ENCODE measurements around the gene HMX2. TPM values are rescaled to one million over a fixed set of nuclear protein-coding genes. Genes with fewer than 3 reads are reported as not detected.

HMX2 gene
- polyA plus RNA-seq, 4 donors, result 0.12 to 0.48 TPM; not detected in 2

DNA sequence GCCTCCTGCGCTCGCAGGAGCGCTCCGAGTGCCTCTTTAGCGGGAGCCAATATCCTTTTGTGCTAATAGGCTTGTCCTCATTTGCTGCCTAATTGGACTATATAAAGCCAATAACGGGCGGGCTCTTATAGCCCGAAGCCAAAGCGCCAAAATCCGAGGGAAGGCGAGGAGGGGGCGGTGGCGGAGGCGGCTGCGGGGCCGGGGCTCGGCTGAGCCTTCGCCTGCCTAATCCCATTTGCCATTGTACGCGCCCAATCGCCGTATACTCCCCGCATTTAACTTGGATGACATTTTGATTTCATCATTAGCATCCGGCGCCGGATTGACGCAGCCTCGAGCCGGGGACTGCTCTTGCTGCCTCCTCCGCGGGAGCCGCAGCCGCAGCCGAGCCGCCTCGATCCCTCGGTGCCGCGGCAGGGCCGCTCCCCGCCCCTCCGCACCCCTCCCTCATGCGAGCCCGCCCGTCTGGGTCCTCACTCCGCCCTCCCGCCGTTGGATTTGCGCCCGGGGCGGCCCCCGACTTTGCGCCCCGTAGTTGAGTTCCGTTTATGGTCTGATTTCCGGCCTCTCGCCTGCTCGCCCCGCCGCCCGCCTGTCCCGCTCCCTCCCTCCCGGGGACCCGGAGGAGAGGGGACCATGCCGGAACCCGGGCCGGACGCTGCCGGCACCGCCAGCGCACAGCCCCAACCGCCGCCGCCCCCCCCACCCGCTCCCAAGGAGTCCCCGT, 12.4 kb upstream of the HMX2 start, which contains the start of gene HMX3:
Gene HMX3 (plus strand): TSS at position 556 of the 727 bp plus-strand sequence. CDS start 81 bp downstream, at position 637.
- Histone ChIP-seq H3K36me3 (ENCODE audit: control insufficient read depth in 3 of 3, insufficient read depth in 2 of 3, low read depth in 1 of 3, low read length in 3 of 3) (no peaks in the 10 kb centered on the region), H3K4me1 (ENCODE audit: control insufficient read depth in 3 of 3, insufficient read depth in 2 of 3, low read depth in 1 of 3, low read length in 2 of 3) (peaks cover 0 to 6% (median 0%) of the 10 kb centered on the region in 3 donors), H3K4me3 (ENCODE audit: low read depth in 1 of 3, low read length in 3 of 3) (peak within 1 kb of the TSS in 1 of 3 donors; percentile 47), H3K27me3 (ENCODE audit: control insufficient read depth in 3 of 3, insufficient read depth in 3 of 3, low read length in 3 of 3) (peaks cover 51 to 92% (median 54%) of the 10 kb centered on the region in 3 donors), H3K9me3 (ENCODE audit: control insufficient read depth in 2 of 2, insufficient read depth in 1 of 2, low read depth in 1 of 2, low read length in 1 of 2) (no peaks in the 10 kb centered on the region), H3K27ac (ENCODE audit: low read depth in 1 of 3, low read length in 2 of 3) (no peak within 1 kb of the TSS)
- 2 to 3% (median 3%) methylated on average over 44 to 76 of the region's 76 CpGs for WGBS, 3 donors
- FAIRE-seq, result no peak
- DNase-seq, result no peak

DNA sequence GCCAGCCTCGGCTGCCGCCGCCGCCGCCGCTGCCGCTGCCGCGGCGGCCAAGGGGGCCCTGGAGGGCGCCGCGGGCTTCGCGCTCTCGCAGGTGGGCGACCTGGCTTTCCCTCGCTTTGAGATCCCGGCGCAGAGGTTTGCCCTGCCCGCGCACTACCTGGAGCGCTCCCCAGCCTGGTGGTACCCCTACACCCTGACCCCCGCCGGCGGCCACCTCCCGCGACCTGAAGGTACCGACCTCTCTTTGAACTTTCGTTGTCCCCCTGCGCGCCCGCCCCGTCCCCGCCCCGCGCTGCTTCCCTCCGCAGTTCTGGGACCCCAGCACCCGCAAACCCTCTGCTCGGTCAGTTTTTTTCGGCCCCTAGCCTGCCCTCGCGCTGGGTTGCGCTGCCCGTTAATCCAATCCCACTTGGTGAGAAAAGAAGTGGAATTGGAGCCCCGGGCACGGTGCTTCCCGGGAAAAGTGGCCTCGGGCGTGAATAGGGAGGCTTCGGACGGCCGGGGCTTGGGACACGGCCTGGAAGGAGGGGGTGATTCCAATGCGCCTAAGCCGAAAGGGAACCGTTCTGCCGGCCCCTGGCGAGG, 11.6 kb upstream of the HMX2 start:
- no peak for DNase-seq
- 3 to 8% (median 4%) methylated on average over 44 to 59 of the region's 59 CpGs for WGBS, 3 donors
- peaks cover 0 to 6% (median 0%) of the 10 kb centered on the region in 3 donors for H3K4me1 ChIP-seq (ENCODE audit: control insufficient read depth in 3 of 3, insufficient read depth in 2 of 3, low read depth in 1 of 3, low read length in 2 of 3)

DNA sequence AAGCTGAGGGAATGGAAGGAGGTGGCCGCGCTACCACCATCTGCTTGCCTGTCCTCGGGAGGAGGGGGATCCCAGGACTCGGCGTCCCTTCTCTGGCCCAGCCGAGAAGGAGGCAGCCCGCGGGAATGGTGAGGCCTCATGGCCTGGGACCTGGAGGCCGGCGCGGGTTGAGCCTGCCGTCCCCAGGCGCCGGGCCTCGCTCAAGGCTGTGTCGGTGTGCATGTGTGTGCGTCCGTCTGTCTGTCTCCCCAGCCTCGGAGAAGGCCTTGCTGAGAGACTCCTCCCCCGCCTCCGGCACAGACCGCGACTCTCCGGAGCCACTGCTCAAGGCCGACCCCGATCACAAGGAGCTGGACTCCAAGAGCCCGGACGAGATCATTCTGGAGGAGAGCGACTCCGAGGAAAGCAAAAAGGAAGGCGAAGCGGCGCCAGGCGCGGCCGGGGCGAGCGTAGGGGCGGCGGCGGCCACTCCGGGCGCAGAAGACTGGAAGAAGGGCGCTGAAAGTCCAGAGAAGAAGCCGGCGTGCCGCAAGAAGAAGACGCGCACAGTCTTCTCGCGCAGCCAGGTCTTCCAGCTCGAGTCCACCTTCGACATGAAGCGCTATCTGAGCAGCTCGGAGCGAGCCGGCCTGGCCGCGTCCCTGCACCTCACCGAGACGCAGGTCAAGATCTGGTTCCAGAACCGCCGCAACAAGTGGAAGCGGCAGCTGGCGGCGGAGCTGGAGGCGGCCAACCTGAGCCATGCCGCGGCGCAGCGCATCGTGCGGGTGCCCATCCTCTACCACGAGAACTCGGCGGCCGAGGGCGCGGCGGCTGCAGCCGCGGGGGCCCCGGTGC, 10.9 kb upstream of the HMX2 start:
- H3K4me3 ChIP-seq (ENCODE audit: low read depth in 1 of 3, low read length in 3 of 3), result peak overlapping the region in 1 of 3 donors; percentile 47
- no peaks in the 10 kb centered on the region for H3K36me3 ChIP-seq (ENCODE audit: control insufficient read depth in 3 of 3, insufficient read depth in 2 of 3, low read depth in 1 of 3, low read length in 3 of 3)
- peaks cover 46 to 95% (median 60%) of the 10 kb centered on the region in 3 donors for H3K27me3 ChIP-seq (ENCODE audit: control insufficient read depth in 3 of 3, insufficient read depth in 3 of 3, low read length in 3 of 3)
- peaks cover 0 to 6% (median 0%) of the 10 kb centered on the region in 3 donors for H3K4me1 ChIP-seq (ENCODE audit: control insufficient read depth in 3 of 3, insufficient read depth in 2 of 3, low read depth in 1 of 3, low read length in 2 of 3)
- DNase-seq, result peak in 1 of 2 donors; percentile 51
- 2 to 4% (median 2%) methylated on average over 75 to 83 of the region's 83 CpGs for WGBS, 3 donors
- FAIRE-seq, result no peak
- no peaks in the 10 kb centered on the region for H3K9me3 ChIP-seq (ENCODE audit: control insufficient read depth in 2 of 2, insufficient read depth in 1 of 2, low read depth in 1 of 2, low read length in 1 of 2)
- H3K27ac ChIP-seq (ENCODE audit: low read depth in 1 of 3, low read length in 2 of 3), result no peak overlapping the region

More for the DNA sequence above, 11.6 kb upstream of the HMX2 start:
- H3K9me3 ChIP-seq (ENCODE audit: control insufficient read depth in 2 of 2, insufficient read depth in 1 of 2, low read depth in 1 of 2, low read length in 1 of 2), result no peaks in the 10 kb centered on the region
- no peak for FAIRE-seq
- H3K27ac ChIP-seq (ENCODE audit: low read depth in 1 of 3, low read length in 2 of 3), result no peak overlapping the region
- H3K36me3 ChIP-seq (ENCODE audit: control insufficient read depth in 3 of 3, insufficient read depth in 2 of 3, low read depth in 1 of 3, low read length in 3 of 3), result no peaks in the 10 kb centered on the region
- peak overlapping the region in 1 of 3 donors; percentile 47 for H3K4me3 ChIP-seq (ENCODE audit: low read depth in 1 of 3, low read length in 3 of 3)
- H3K27me3 ChIP-seq (ENCODE audit: control insufficient read depth in 3 of 3, insufficient read depth in 3 of 3, low read length in 3 of 3), result peaks cover 50 to 95% (median 57%) of the 10 kb centered on the region in 3 donors

DNA sequence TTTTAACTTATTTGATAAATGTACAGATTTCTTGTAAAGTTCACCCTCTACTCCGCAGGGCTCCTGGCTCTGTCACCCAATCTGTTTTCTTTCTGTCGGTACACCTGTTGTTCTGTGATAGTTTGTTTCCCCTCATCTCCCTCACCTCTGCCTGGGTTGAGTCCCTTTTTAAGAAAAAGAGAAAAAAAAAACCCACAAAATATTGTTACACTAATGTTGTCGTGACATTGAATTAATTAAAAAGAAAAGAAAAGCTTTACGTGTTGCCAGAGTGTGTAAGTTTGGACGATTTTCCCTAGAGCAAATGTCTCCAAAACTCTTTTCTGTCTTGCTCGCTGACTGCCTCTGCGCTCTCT, 8.8 kb upstream of the HMX2 start:
- peaks cover 0 to 4% (median 0%) of the 10 kb centered on the region in 3 donors for H3K4me1 ChIP-seq (ENCODE audit: control insufficient read depth in 3 of 3, insufficient read depth in 2 of 3, low read depth in 1 of 3, low read length in 2 of 3)
- H3K9me3 ChIP-seq (ENCODE audit: control insufficient read depth in 2 of 2, insufficient read depth in 1 of 2, low read depth in 1 of 2, low read length in 1 of 2), result no peaks in the 10 kb centered on the region
- H3K27ac ChIP-seq (ENCODE audit: low read depth in 1 of 3, low read length in 2 of 3), result no peak overlapping the region
- H3K4me3 ChIP-seq (ENCODE audit: low read depth in 1 of 3, low read length in 3 of 3), result no peak overlapping the region
- peaks cover 46 to 95% (median 65%) of the 10 kb centered on the region in 3 donors for H3K27me3 ChIP-seq (ENCODE audit: control insufficient read depth in 3 of 3, insufficient read depth in 3 of 3, low read length in 3 of 3)
- no peak for FAIRE-seq
- DNase-seq, result no peak
- H3K36me3 ChIP-seq (ENCODE audit: control insufficient read depth in 3 of 3, insufficient read depth in 2 of 3, low read depth in 1 of 3, low read length in 3 of 3), result no peaks in the 10 kb centered on the region
- 2 to 7% (median 5%) methylated on average over 7 of the region's 7 CpGs for WGBS, 3 donors

DNA sequence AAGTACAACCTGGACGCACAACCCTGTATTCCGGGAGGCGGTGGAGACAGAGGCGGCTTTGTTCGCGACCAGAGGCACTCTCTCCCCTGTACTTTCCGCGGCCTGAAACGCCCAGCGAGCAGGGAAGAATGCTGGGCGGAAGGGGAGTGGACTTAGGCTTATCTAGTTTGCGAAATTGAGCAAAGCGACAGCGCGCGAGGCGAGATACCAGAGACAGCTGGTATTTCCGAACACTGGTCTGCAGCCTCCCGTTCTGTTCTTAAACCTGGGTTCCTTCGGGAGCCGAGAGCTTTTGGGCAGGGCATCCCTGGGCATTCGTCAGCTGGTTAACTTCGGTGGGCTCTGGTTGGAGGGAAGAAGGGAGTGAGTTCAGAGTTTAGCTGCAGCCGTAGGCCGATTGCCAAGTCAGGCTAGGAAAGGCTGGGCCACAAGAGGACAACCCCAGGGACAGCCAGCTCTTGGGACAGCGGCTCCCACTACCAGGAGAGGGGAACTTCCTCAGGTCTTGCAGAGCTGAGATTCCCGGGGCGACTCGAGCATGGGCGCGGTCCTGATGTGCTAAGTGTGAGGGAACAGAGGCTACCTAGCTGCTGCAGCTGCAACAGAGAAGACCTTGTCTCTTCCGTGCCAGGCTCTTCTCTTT, 8.3 kb upstream of the HMX2 start:
- peaks cover 0 to 4% (median 0%) of the 10 kb centered on the region in 3 donors for H3K4me1 ChIP-seq (ENCODE audit: control insufficient read depth in 3 of 3, insufficient read depth in 2 of 3, low read depth in 1 of 3, low read length in 2 of 3)
- no peaks in the 10 kb centered on the region for H3K9me3 ChIP-seq (ENCODE audit: control insufficient read depth in 2 of 2, insufficient read depth in 1 of 2, low read depth in 1 of 2, low read length in 1 of 2)
- WGBS, 3 donors, result 3 to 5% (median 4%) methylated on average over 32 of the region's 32 CpGs
- H3K27me3 ChIP-seq (ENCODE audit: control insufficient read depth in 3 of 3, insufficient read depth in 3 of 3, low read length in 3 of 3), result peaks cover 42 to 95% (median 64%) of the 10 kb centered on the region in 3 donors
- DNase-seq, result peak; percentile 62 to 68
- H3K4me3 ChIP-seq (ENCODE audit: low read depth in 1 of 3, low read length in 3 of 3), result peak overlapping the region in 1 of 3 donors; percentile 18
- FAIRE-seq, result no peak
- no peak overlapping the region for H3K27ac ChIP-seq (ENCODE audit: low read depth in 1 of 3, low read length in 2 of 3)
- H3K36me3 ChIP-seq (ENCODE audit: control insufficient read depth in 3 of 3, insufficient read depth in 2 of 3, low read depth in 1 of 3, low read length in 3 of 3), result no peaks in the 10 kb centered on the region

DNA sequence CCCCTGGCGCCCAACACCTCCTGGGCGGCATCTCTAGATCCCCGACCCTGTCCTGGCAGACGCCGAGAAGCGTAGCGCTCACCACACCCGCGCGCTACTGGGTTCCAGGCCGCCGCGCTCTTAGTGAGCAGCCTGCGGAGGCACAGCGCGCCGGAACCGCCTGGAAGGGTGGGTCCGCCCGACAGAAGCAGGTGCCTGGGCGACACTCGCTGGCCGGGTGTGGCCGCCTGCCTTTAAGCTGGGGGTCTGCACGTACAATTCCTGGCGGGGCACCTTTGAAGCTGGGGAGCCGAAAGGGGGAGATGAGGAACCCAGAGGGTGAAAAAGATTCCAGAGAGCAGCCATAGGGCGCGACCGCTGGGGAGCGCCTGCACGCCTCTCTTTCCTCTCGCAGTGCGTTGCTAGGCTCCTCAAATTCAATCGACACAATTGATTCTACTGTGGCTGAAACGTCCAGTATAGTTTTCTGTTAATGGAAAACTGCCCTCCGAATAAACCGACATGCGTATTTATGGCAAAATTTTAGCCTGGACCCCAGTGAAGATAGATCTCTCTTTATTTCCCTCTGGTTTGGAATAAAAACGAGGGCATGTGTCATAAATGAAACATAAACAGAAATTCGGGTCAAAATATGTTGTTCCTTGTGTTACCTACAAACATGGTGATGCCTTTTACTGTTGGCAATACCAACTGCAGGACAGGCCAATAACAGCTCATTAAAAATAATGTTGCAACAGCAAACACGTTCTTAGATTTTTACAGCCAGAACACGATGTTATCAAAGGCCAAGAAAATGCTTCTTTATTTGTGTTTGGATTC, 7.6 kb upstream of the HMX2 start:
- FAIRE-seq (no peak), DNase-seq (no peak)
- 3 to 6% (median 5%) methylated on average over 42 to 43 of the region's 43 CpGs for WGBS, 3 donors
- Histone ChIP-seq H3K4me3 (ENCODE audit: low read depth in 1 of 3, low read length in 3 of 3) (peak overlapping the region in 1 of 3 donors; percentile 18), H3K27me3 (ENCODE audit: control insufficient read depth in 3 of 3, insufficient read depth in 3 of 3, low read length in 3 of 3) (peaks cover 39 to 97% (median 64%) of the 10 kb centered on the region in 3 donors), H3K36me3 (ENCODE audit: control insufficient read depth in 3 of 3, insufficient read depth in 2 of 3, low read depth in 1 of 3, low read length in 3 of 3) (no peaks in the 10 kb centered on the region), H3K9me3 (ENCODE audit: control insufficient read depth in 2 of 2, insufficient read depth in 1 of 2, low read depth in 1 of 2, low read length in 1 of 2) (no peaks in the 10 kb centered on the region), H3K4me1 (ENCODE audit: control insufficient read depth in 3 of 3, insufficient read depth in 2 of 3, low read depth in 1 of 3, low read length in 2 of 3) (peaks cover 0 to 4% (median 0%) of the 10 kb centered on the region in 3 donors), H3K27ac (ENCODE audit: low read depth in 1 of 3, low read length in 2 of 3) (no peak overlapping the region)

DNA sequence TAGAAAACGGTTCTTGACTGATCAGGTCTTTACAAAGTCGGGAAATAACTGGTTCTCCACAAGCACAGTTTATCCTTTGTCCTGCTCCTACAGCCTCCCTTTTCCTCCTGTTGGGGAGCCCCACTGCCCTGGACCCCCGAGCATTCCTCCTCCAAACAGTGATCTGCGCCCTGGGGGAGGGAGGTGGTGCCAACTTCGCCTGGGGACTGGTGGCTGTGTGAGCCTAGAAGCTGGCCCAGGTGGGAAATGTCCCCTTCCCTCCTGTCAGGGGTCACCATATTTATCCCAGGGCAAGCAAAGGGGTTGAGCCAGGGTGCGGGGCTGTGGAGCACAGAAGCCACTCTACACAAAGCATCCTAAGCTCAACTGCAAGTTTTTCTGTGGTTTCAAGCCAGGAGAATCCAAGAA, 6.9 kb upstream of the HMX2 start:
- 5 to 11% (median 7%) methylated on average over 6 of the region's 6 CpGs for WGBS, 3 donors
- FAIRE-seq (no peak), DNase-seq (no peak)
- H3K9me3 ChIP-seq (ENCODE audit: control insufficient read depth in 2 of 2, insufficient read depth in 1 of 2, low read depth in 1 of 2, low read length in 1 of 2), result no peaks in the 10 kb centered on the region
- H3K27me3 ChIP-seq (ENCODE audit: control insufficient read depth in 3 of 3, insufficient read depth in 3 of 3, low read length in 3 of 3), result peaks cover 32 to 98% (median 67%) of the 10 kb centered on the region in 3 donors
- no peak overlapping the region for H3K4me3 ChIP-seq (ENCODE audit: low read depth in 1 of 3, low read length in 3 of 3)
- no peaks in the 10 kb centered on the region for H3K36me3 ChIP-seq (ENCODE audit: control insufficient read depth in 3 of 3, insufficient read depth in 2 of 3, low read depth in 1 of 3, low read length in 3 of 3)
- no peak overlapping the region for H3K27ac ChIP-seq (ENCODE audit: low read depth in 1 of 3, low read length in 2 of 3)
- peaks cover 0 to 4% (median 0%) of the 10 kb centered on the region in 3 donors for H3K4me1 ChIP-seq (ENCODE audit: control insufficient read depth in 3 of 3, insufficient read depth in 2 of 3, low read depth in 1 of 3, low read length in 2 of 3)
